Kidney (tissue), 14 donors: ENCODE measurements around the gene PLA2G4A. TPM values are rescaled to one million over a fixed set of nuclear protein-coding genes. Genes with fewer than 3 reads are reported as not detected.

Experiments
- DNase-seq, 5 donors: peaks; one replicate each; pipeline ENCODE4 v3.0.0-alpha.2; 2013 to 2020
- FAIRE-seq: peaks from 2 replicates; lab custom pipeline; 2012; peaks lifted over from hg19 to GRCh38; lab: Jason Lieb, UNC
- H3K27ac ChIP-seq, 2 donors: one replicate each; pipeline ENCODE4 v1.7.0; 2013; ENCODE audit warnings: low read depth in 2 of 2, low read length in 2 of 2, inconsistent platforms in 1 of 2
- H3K27me3 ChIP-seq: one replicate; pipeline ENCODE4 v1.7.1; 2013; ENCODE audit warnings: low read length, inconsistent platforms; ENCODE audit not compliant: control insufficient read depth, insufficient read depth
- H3K36me3 ChIP-seq, 3 donors: one replicate each; pipeline versions ENCODE4 v1.7.0 to v1.7.1; 2013; ENCODE audit warnings: low read length in 3 of 3, control low read depth in 1 of 3, inconsistent platforms in 1 of 3; ENCODE audit not compliant: insufficient read depth in 3 of 3, control insufficient read depth in 2 of 3
- H3K4me1 ChIP-seq, 3 donors: one replicate each; pipeline versions ENCODE4 v1.7.0 to v1.7.1; 2013; ENCODE audit warnings: low read length in 3 of 3, inconsistent platforms in 1 of 3, low read depth in 1 of 3; ENCODE audit not compliant: control insufficient read depth in 2 of 3, insufficient read depth in 2 of 3
- H3K4me3 ChIP-seq, 3 donors: one replicate each; pipeline versions ENCODE4 v1.7.0 to v1.8.1; 2013; ENCODE audit warnings: low read length in 3 of 3, control low read depth in 1 of 3, inconsistent platforms in 1 of 3
- H3K9ac ChIP-seq, 3 donors: one replicate each; pipeline versions ENCODE4 v1.7.0 to v1.7.1; 2013; ENCODE audit warnings: low read length in 3 of 3, control low read depth in 1 of 3, inconsistent platforms in 1 of 3
- H3K9me3 ChIP-seq, 3 donors: one replicate each; pipeline versions ENCODE4 v1.7.0 to v1.7.1; 2013; ENCODE audit warnings: low read length in 3 of 3, control low read depth in 1 of 3, inconsistent platforms in 1 of 3; ENCODE audit not compliant: control insufficient read depth in 2 of 3, insufficient read depth in 1 of 3
- intact Hi-C: fragments of 100-400 bp; cut with DNase I; formaldehyde crosslinking; loops from one replicate; pipeline ENCODE4 v1.11.1; 2022
- polyA plus RNA-seq: library from polyadenylated mRNA; stranded (reverse); fragments of 350-450 nt; fragmentation: Illumina TruSeq; extraction: RNeasy Lipid Tissue Mini Kit (QIAGEN cat#74804); gene quantifications from one replicate; pipeline ENCODE4 v1.2.3, GENCODE V29; 2014; ENCODE audit warnings: low read depth, low replicate concordance; ENCODE audit not compliant: insufficient read depth
- total RNA-seq: library from RNA; stranded (reverse); fragmentation: NEBNext Ultra II Directional; extraction: Animal tissue kit (Norgen Biotek cat#: 25700); gene quantifications from one replicate; pipeline ENCODE4 v1.2.1, GENCODE V29; 2021
- TF ChIP-seq, protein P1 (sequence below): IDR thresholded peaks from 3 replicates; pipeline ENCODE4 v1.5.1; 2012; ENCODE audit warnings: mild to moderate bottlenecking, moderate library complexity, borderline replicate concordance; ENCODE audit not compliant: insufficient read depth; ENCODE audit errors: extremely low read depth
- donor health status: control.
- donor health status: control.
- donor health status: control.
- donor health status: control.
- donor health status: control.
- donor health status: DM: yes; HTN: yes; CAD: no.
- donor health status: Normal renal cell carcinoma (clear cell type).

Gene PLA2G4A
- total and polyA plus RNA-seq, 2 donors from 2014 or later, result 3.4 to 8.4 TPM

DNA sequence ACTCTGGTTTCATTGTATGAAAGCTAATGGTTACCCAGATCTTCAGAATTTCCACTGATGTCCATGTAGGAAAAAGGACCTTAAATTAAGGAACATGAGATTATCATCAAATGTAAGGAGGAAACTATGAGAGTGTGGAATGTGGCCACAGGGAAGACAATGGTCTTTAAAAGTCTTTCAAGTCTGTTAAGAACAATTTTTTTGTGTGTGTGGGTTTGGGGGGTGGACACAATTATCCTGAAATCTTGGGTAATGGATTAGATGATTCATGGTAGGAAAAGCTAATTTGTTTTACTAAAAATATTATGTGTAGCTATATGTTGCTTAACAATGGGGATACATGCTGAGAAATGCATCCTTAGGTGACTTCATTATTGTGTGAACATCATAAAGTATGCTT is 72.9 kb downstream of the PLA2G4A start:
- Histone ChIP-seq H3K27ac (no peak overlapping the region), H3K9me3 (no peaks in the 10 kb centered on the region), H3K36me3 (no peaks in the 10 kb centered on the region), H3K9ac (no peak overlapping the region), H3K4me1 (no peaks in the 10 kb centered on the region), H3K4me3 (no peak overlapping the region), H3K27me3 (no peaks in the 10 kb centered on the region)
- intact Hi-C loops, result no loop called here
- TF ChIP-seq, protein P1, sequence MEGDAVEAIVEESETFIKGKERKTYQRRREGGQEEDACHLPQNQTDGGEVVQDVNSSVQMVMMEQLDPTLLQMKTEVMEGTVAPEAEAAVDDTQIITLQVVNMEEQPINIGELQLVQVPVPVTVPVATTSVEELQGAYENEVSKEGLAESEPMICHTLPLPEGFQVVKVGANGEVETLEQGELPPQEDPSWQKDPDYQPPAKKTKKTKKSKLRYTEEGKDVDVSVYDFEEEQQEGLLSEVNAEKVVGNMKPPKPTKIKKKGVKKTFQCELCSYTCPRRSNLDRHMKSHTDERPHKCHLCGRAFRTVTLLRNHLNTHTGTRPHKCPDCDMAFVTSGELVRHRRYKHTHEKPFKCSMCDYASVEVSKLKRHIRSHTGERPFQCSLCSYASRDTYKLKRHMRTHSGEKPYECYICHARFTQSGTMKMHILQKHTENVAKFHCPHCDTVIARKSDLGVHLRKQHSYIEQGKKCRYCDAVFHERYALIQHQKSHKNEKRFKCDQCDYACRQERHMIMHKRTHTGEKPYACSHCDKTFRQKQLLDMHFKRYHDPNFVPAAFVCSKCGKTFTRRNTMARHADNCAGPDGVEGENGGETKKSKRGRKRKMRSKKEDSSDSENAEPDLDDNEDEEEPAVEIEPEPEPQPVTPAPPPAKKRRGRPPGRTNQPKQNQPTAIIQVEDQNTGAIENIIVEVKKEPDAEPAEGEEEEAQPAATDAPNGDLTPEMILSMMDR, result no peak
- DNase-seq, result no peak
- no peak for FAIRE-seq

DNA sequence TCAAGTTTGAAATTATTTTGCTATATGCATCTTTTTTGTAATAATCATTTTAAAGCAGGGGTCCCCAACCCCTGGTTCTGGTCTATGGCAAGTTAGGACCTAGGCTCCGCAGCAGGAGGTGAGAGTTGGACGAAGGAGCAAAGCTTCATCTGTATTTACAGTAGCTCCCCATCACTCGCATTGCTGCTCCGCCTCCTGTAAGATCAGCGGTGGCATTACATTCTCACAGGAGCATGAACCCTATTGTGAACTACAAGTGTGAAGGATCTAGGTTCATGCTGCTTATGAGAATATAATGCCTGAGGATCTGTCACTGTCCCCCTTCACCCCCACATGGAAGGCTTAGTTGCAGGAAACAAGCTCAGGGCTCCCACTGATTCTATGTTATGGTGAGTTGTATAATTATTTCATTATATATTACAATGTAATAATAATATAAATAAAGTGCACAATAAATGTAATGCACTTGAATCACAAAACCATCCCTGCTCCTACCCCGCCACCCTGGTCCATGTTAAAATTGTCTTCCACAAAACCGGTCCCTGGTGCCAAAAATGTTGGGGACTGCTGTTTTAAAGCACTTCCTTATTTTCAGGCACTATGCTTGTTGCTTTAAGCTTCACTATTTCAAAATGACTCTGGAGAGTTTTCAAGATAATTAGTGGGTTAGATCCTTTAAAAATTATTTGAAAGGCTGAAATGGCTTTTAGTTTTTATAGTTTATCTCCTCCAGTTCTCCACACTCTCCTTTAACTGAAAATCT is 74.8 kb downstream of the PLA2G4A start:
- intact Hi-C loops, result no loop called here
- FAIRE-seq (no peak), DNase-seq (no peak)

DNA sequence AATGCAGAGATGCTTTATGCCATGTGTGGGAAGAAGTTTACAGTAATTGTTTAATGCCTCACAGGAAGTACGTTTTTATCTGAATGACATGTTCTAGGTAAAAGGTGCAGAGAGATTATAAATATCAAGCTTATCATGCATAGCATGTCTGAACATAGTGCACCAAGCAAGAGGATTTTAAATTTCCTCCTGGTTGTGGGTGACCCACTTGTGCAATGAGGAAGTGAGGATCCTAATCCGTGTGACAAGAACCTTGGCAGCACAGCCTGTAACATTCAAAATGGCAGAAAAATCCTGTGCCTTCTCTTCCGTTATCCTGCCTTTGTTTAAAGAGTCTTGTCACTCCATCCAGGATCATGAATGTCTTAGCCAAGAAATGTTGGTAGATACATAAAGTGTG is 75.6 kb downstream of the PLA2G4A start:
- Histone ChIP-seq H3K4me1 (no peaks in the 10 kb centered on the region), H3K4me3 (no peak overlapping the region), H3K27ac (no peak overlapping the region), H3K9ac (no peak overlapping the region), H3K9me3 (no peaks in the 10 kb centered on the region), H3K27me3 (no peaks in the 10 kb centered on the region), H3K36me3 (no peaks in the 10 kb centered on the region)
- TF ChIP-seq, protein P1, result no peak
- intact Hi-C loops, result no loop called here
- no peak for FAIRE-seq
- no peak for DNase-seq

More for the DNA sequence above, 74.8 kb downstream of the PLA2G4A start:
- H3K9ac ChIP-seq, result no peak overlapping the region
- H3K4me3 ChIP-seq, result no peak overlapping the region
- no peaks in the 10 kb centered on the region for H3K36me3 ChIP-seq
- no peaks in the 10 kb centered on the region for H3K4me1 ChIP-seq
- TF ChIP-seq, protein P1, result no peak
- H3K27me3 ChIP-seq, result no peaks in the 10 kb centered on the region
- H3K27ac ChIP-seq, result no peak overlapping the region
- no peaks in the 10 kb centered on the region for H3K9me3 ChIP-seq

DNA sequence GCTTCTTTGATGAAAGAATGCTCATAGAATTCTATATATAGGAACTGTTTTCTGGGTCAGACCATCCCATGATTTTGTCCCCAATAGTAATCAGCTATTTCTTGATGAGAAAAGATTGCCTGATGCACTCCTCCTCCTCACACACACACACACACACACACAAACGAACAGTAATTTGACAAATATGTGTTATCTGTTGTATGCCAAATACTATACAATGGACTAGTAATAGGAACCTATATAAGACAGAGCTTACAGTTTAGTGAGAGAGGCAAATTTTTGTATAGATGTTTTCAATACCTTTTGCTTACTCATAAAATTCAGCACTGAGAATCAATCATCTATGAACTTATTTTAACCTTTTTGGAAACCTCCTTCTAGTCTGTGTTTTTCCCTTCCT is 76.8 kb downstream of the PLA2G4A start:
- H3K27ac ChIP-seq, result no peak overlapping the region
- TF ChIP-seq, protein P1, result no peak
- intact Hi-C loops, result no loop called here
- H3K36me3 ChIP-seq, result no peaks in the 10 kb centered on the region
- H3K4me1 ChIP-seq, result no peaks in the 10 kb centered on the region
- H3K9ac ChIP-seq, result no peak overlapping the region
- H3K9me3 ChIP-seq, result no peaks in the 10 kb centered on the region
- FAIRE-seq (no peak), DNase-seq (no peak)
- no peaks in the 10 kb centered on the region for H3K27me3 ChIP-seq
- H3K4me3 ChIP-seq, result no peak overlapping the region
